ENCODE measurements around the gene PPP4R2.
A peak's percentile ranks its signal among the peaks of the same experiment; 100 is the strongest.

- TF ChIP-seq CTCF (IDR thresholded peaks at IDR 0.05), result peak in 5 of 6 experiments; percentile 28 to 61 (median 41)
- no peak for TF ChIP-seq POLR2A (IDR thresholded peaks at IDR 0.05)
Observed at GRCh38 chr3:73056014-73056844, 59.6 kb downstream of the PPP4R2 start.

All from esophagus squamous epithelium (tissue), 4 donors.